HS-5 (cell line): Measurements from ENCODE around the gene KCNIP3.
"Not testable (repeated sequence)": the region's sequence is repeated elsewhere in the genome, so short reads cannot be mapped to it uniquely, and the experiment has no call there.

Experiments
- DNase-seq: peaks from one replicate; pipeline ENCODE4 v3.0.0-alpha.2; 2012; ENCODE audit warnings: low read depth

Gene KCNIP3

DNA sequence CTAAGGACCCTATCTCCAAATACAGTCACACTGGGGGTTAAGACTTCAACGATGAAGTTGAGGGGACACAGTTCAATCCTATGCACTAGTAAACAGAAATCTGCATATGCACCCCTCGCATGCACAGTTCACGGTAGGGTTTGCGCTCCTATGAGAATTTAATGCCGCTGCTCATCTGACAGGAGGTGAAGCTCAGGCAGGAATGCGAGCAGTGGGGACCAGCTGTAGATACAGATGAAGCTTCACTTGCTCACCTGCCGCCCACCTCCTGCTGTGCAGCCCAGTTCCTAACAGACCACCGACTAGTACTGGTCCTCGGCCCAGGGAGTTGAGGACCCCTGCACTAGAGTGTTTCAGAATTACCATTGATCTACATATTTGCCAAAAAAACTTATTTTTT is 65.3 kb downstream of the KCNIP3 start:
- DNase-seq: no peak

- DNase-seq: no peak
Measured at GRCh38 chr2:95366514-95366913, 69.4 kb downstream of the KCNIP3 start.

GRCh38 chr2:95372216-95372829 is 75.2 kb downstream of the KCNIP3 start:
- DNase-seq: no peak

GRCh38 chr2:95372845-95373244 is 75.7 kb downstream of the KCNIP3 start:
- no peak for DNase-seq

DNA sequence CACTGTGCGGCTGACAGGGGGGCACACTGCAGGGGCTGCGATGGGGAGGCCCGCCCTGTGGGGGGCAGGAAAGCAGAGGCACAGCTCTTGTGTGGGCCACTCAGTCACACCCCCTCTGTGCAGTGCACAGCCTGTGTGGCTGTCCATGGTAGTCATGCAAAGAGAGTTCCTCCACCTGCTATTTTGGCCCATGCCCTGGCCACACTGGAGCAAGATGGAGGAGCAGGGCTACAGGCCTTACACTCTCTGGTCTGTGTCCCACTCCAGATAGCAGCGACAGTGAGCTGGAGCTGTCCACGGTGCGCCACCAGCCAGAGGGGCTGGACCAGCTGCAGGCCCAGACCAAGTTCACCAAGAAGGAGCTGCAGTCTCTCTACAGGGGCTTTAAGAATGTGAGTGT is 76.9 kb downstream of the KCNIP3 start:
- DNase-seq: no peak

DNA sequence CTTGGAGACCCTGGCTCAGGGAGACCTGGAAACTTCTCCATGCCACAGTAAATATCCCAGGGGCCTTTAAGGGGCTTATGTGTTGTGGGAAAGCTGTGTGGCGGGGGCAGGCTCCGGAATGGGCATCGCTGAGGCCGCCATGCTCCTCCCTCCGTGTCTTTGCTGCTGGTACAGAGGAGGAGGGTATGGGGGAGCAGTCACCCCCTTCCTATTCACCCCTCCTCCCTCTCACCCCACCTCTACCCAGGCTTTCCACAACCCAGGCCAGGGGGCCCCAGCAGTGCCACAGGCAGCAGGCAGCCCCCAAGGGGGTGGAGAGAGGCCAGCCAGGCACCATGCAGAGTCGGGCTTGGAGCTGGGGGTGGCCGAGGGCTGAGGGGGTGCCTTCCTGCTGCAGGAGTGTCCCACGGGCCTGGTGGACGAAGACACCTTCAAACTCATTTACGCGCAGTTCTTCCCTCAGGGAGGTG is 77.3 kb downstream of the KCNIP3 start:
- no peak for DNase-seq

DNA sequence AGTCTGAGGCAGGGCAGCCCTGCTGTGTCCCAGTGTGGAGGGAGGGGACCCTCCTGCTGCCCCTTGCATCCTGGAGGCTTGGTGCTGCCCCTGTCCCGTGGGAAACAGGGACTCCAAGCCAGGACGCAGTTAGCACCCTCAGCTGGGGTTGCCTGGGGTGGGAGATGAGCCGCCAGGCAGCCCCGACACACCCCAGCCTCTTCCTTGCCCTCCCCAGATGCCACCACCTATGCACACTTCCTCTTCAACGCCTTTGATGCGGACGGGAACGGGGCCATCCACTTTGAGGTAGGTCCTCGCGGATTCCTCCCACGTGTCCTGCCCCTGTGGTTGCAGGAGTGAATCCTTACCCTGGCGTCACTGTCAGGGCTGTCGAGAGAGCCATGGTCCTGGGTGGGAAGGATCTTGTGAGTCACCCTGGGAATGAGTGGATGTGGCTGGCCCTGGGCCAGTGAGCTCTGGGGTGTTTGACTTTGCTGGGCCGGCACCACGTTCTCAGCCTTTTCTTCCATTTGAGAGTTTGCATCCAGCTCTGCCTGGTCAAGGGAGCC is 77.8 kb downstream of the KCNIP3 start:
- no peak for DNase-seq

DNA sequence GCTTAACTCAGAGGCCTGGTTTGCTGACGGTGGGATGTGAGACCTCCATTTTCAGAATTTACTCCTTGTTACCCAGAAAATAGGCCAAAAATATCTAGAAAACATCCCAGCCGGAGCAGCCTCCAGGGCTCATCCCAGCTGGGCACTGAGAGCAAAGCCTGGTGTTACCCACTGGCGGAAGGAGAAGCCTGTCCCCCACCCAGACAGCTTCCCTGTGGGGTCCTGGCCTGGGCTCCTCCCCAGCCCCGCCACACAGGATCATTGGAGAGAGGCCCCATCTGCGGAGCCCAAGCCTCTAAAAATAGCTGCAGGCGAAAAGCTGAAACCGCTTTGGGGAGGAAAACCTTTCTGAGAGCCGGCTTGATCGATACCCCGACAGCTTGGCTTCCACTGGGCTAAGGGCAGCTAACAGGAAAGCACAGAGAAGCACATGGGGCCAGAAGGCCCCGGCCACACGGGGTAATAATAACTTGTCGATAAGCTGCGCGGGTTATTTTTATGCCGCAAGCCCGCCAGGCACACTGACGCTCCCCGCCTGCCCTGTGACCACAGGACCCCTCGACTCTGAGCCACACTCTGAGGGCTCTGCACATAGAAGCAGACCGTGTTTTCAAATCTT is 78.5 kb downstream of the KCNIP3 start:
- no peak for DNase-seq

DNA sequence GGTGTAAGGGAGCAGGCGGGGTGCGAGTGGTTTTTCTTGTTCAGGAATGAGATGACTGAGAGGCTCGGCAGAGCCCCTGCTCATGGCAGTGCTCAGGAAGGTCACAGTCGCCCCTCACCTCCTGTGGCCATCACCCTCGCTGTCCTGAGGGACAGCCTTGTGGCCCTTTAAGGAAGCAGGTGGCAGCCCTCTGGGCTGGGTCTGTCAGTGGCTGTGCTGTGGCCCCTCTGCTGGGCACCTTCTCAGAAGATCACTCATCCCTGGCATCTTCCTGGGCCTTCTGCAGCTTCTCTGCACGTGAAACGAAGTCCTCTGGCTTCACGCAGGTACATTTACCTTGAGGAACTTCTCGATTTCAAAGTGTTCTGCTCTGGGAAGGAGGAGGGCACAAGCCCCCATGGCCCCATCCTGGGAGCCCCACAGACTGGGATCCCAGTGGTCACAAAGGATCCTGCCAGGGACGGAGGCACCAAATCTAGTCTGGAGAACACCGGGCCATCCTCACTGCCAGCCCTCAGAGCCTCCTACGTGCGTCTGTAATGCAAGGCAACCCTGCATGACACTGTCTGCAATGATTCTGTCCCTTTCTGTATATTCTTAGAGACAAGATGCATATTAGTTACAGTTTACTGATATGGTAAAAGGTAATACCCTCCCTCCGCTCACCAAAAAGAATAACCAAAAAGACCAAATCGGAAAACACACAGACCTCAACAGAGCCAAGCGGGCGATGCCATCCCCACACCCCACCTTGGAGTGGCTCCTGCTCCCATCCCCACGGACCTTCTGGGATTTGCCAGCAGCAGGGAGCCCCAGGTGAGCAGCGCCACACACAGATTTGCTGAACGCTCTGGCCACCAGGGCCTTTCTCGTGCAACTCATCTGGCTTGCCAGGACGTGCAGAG is 79.4 kb downstream of the KCNIP3 start:
- DNase-seq: no peak

- no peak for DNase-seq
Measured at GRCh38 chr2:95377216-95378123, 80.3 kb downstream of the KCNIP3 start.

DNA sequence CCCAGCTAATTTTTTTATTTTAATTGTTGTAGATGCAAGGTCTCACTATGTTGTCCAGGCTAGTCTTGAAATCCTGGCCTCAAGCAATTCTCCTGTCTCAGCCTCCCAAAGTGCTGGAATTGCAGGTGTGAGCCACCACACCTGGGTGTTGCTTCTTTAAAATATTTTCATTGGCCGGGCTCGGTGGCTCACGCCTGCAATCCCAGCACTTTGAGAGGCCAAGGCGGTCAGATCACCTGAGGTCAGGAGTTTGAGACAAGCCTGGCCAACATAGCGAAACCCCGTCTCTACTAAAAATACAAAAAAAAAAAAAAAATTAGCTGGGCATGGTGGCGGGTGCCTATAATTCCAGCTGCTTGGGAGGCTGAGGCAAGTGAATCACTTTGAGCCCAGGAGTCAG is 81.1 kb downstream of the KCNIP3 start:
- not testable (repeated sequence) for DNase-seq

DNA sequence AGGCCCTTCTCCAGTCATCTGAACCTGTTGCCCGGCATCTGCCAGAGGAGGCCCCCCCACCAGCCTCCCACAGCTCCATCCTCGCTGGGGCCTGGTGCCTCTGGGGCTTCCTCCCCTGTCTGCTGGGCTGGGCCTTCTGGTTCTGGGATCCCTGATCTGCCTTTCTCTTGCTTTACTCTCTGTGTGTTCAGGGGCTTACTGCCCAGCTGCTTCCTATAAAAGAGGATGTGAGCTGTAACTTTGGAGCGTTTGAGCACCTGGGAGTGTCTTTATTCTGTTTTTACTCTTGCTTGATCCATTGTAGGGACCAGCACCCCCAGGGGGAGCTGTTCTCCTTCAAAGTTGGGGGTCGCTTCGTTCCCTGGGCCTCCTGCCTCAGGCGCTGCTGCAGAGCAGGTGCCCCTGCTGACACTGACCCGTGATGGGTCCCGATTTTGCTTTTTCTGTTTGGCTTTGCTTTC is 82.3 kb downstream of the KCNIP3 start:
- no peak for DNase-seq

DNA sequence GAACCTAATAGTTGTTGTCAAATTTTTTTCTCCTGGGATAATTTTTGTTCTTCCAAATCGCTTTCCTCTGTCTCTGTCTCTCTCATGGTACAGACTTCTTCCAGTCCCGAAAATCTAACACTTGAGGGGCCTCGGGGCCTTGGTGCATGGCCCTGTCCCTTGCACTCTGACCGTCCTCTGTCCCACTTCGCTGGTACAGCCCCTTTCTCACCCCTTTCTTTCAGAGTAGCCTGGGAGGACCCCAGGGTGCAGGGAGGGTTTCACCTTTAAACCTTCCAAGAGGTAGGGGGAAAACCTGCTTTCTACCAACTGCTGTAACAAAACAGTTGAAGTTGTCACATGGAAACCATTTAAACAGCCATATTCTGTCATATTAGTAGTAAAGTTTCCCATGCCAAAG is 83.1 kb downstream of the KCNIP3 start:
- DNase-seq: no peak

- DNase-seq: no peak
Measured at GRCh38 chr2:95380731-95381130, 83.6 kb downstream of the KCNIP3 start.

- no peak for DNase-seq
Measured at GRCh38 chr2:95381212-95382191, 84.4 kb downstream of the KCNIP3 start.

- no peak for DNase-seq
Measured at GRCh38 chr2:95382192-95382591, 85.0 kb downstream of the KCNIP3 start.

DNA sequence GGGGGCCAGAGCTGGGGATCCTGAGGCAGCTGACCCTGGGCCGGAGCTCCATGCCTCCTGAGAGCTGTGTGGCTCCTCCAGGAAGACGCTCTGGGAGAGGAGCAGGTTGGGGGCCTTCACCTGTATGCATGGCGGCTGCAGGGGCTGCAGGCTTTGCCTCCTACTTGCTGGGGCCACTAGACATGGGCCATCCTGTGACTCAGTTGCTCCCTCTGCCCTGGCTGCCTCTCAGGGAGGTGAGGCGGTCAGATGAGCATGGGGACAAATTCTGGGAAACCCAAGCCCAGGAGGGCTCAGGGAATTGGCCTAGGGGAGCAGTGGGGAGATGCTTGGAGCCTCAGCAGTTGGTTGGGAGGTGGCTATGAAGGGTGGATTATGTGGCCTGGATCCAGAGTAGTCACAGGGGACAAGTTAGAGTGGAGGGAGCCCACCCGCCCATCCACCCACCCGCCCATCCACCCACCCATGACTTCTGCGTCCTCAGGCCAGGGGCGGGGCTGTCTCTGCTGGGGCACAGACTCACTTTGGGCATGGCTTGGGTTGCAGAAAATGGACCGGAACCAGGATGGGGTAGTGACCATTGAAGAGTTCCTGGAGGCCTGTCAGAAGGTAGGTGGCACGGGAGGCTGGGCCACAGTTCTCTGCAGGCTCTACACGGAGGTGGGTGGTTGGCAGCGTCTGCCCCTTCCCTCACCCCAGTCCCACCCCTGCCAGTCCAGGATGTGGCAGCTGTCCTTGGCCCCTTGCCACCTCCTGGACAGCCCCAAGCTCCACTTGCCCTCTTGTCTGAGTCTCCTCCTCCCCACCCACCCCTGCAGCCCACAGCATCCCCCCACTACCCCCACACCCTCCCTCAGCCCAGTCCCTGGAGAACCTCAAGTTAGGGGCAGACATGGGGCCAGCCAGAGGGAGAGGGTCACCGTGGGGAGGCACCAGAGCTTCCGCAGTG is 85.8 kb downstream of the KCNIP3 start:
- no peak for DNase-seq

DNA sequence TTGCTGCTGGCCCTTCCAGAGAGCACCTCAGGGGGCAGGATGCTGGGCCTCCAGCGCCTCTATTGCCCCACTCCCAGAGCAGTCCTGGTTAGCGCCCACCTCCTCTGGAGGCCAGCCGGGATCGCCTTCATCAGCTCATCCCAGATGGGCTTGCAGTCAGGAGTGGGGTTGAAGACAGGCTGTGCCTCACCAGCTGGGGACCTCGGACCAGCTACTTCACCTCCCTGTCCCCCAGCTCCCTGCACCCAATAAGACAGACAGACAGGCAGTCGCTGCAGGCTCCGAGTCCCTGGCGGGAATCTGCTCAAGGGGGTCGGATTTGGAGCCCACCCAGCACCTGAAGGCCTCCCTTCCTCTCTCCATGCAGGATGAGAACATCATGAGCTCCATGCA is 86.5 kb downstream of the KCNIP3 start:
- no peak for DNase-seq
